ENCODE data around the gene VWA3B. TPM values are rescaled to one million over a fixed set of nuclear protein-coding genes. Genes with fewer than 3 reads are reported as not detected.

Gene VWA3B
- total RNA-seq, 3 donors from 2014 or later = 1.2 to 2.8 (median 2.7) TPM

DNA sequence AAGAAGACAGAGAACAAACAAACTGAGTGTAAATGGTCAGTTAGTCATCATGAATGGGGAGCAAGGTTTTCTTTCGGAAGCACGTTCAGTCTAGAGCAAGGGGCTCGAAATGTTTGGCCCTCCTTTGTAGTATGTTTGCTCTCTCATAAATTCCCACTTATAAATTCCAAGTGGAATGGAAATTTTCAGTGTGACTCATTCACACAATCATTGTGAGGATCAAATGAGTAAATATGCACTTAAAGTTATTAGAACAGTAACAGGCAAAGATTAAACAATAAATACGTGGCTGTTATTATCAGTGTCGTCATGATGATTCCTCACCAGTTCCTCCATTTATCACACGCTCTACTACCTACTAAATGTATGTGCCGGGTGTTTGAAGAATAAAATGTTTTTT is 269.8 kb downstream of the VWA3B start:
- Histone ChIP-seq H3K9me3 (no peaks in the 10 kb centered on the region), H3K4me3 (no peak overlapping the region), H3K4me1 (ENCODE audit: low read depth) (no peaks in the 10 kb centered on the region), H3K36me3 (ENCODE audit: low read depth) (no peaks in the 10 kb centered on the region)
- intact Hi-C loops (cut with DNase I, micrococcal nuclease) = no loop called here
- DNase-seq (no peak), ATAC-seq (no peak)
- TF ChIP-seq CTCF (IDR thresholded peaks at IDR 0.05) = no peak

GRCh38 chr2:98357849-98358248 is 270.9 kb downstream of the VWA3B start:
- DNase-seq = no peak
- no peak overlapping the region for H3K4me3 ChIP-seq
- no peak for ATAC-seq
- TF ChIP-seq CTCF (IDR thresholded peaks at IDR 0.05) = no peak
- no peaks in the 10 kb centered on the region for H3K9me3 ChIP-seq
- no peaks in the 10 kb centered on the region for H3K36me3 ChIP-seq (ENCODE audit: low read depth)
- no peaks in the 10 kb centered on the region for H3K4me1 ChIP-seq (ENCODE audit: low read depth)
- intact Hi-C loops (cut with DNase I, micrococcal nuclease) = no loop called here

- Histone ChIP-seq H3K4me1 (ENCODE audit: low read depth) (no peaks in the 10 kb centered on the region), H3K9me3 (no peaks in the 10 kb centered on the region), H3K4me3 (no peak overlapping the region), H3K36me3 (ENCODE audit: low read depth) (no peaks in the 10 kb centered on the region)
- intact Hi-C loops (cut with DNase I, micrococcal nuclease) = no loop called here
- no peak for TF ChIP-seq CTCF (IDR thresholded peaks at IDR 0.05)
- ATAC-seq = no peak
- DNase-seq = no peak
These were observed 273.0 kb downstream of the VWA3B start for GRCh38 chr2:98359986-98360385.

Other genes with a start within 250 kb of the VWA3B start
- 100 to 1,000 TPM in 1 of 3 donors, 10 to 100 TPM in 2; 58.3 to 110 (median 67.7) TPM for gene TMEM131, start 91.2 kb upstream of the VWA3B start, total RNA-seq